Activated CD4-positive, alpha-beta T cell treated with anti-CD3 and anti-CD28 coated beads, Interleukin-2, amount 50 U/mL, for 4 hours (primary cell): ENCODE results near the gene DNAI4.
"Not testable (repeated sequence)": the region's sequence is repeated elsewhere in the genome, so short reads cannot be mapped to it uniquely, and the experiment has no call there.

Experiments
- DNase-seq, 2 experiments: peaks; one replicate each; pipeline ENCODE4 v3.0.0-alpha.2; 2020

The DNAI4 gene

DNA sequence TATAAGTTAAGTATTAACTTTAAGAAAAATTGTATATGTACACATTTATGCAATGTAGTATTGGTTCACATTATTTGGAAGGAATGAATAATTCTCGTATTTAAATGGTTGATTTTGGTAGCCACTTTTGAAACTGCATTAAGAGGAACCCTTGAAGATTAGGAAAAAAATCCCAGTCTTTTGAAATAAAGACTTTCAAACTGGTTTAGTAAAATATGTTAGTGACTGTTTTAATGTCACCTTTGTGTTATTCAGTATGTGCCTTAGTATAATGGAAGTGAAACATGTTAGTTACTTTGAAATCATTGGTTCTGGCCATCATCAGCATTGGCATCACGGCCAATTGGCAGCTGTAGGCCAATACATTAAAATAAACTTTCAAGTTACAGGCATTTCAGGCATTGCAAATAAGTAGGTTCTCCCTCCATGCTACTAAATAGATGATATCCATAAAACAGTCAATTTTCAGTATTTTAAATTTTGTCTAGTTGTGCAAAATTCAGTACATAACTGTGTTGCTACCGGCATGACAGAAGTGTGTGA lies 4.6 kb upstream of the DNAI4 start:
- DNase-seq, result no peak

- DNase-seq, result no peak
These were observed 2.9 kb upstream of the DNAI4 start for GRCh38 chr1:66927528-66927927.

DNA sequence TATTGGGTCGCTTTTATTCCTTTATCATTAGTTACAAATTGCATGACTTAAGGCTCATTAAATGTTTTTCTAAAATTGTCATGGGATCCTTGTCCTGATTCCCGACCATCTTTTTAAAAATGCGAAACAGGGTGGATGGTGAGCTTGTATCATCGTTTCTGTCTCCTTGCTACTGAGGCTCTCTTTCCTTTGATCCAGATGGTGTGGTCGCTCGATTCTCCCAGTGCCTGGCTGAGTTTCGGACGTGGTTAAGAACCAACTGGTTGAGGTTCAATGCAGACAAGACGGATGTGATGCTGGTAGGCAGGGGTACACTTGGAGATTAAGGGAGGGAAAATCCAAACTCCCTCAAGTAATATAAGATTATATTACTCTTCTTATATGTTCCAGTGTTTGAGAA lies 1.3 kb upstream of the DNAI4 start:
- no peak for DNase-seq

GRCh38 chr1:66925558-66925910 lies 878 bp upstream of the DNAI4 start:
- no peak for DNase-seq

DNA sequence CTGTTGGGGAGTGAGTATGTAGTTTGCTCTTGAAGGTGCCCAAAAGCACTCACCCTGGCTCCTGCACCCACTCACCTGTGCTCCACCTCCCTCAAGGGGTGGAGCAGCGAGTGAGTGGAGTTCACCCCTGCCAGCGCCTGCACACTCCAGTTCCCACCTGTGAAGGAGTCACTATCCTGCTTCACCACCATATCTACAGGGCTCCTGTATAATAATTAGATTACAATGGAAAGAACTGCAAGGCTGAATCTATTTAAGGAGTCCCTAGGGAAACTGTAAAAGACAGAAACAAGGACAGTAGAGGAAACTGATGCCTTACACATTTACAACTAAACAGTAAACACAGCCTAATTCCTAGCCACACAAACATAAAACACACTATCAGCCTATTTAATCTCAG lies 4.1 kb downstream of the DNAI4 start:
- no peak for DNase-seq

- no peak for DNase-seq
These were observed 4.8 kb downstream of the DNAI4 start for GRCh38 chr1:66919828-66920227.

GRCh38 chr1:66919063-66919462 lies 5.6 kb downstream of the DNAI4 start:
- DNase-seq, result no peak

- no peak for DNase-seq
These were observed 7.2 kb downstream of the DNAI4 start for GRCh38 chr1:66917476-66917875.

DNA sequence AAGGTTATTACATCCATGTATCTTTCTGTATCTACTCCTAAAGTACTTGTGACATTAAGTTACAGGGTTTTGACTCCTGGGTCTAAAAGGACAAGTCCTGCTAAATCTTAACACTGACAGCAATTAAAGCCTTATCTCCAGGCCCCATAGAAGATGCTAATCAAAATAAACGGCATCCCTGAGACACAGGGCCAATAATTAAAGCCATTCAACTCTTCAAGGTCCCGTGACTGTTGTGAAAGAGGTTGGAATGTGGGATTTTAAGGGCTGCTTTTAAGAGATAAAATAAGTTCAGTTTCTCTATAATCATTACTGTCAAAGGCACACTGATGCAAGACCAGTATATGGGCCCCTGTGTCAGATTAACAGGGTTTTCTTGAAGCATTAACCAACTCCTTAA lies 8.3 kb downstream of the DNAI4 start:
- DNase-seq, result no peak

GRCh38 chr1:66915203-66915602 lies 9.5 kb downstream of the DNAI4 start:
- not testable (repeated sequence) for DNase-seq

- DNase-seq, result no peak
These were observed 30.9 kb downstream of the DNAI4 start for GRCh38 chr1:66893712-66894111.

GRCh38 chr1:66890621-66891020 lies 34.0 kb downstream of the DNAI4 start:
- DNase-seq, result no peak

- no peak for DNase-seq
These were observed 35.6 kb downstream of the DNAI4 start for GRCh38 chr1:66889030-66889429.

DNA sequence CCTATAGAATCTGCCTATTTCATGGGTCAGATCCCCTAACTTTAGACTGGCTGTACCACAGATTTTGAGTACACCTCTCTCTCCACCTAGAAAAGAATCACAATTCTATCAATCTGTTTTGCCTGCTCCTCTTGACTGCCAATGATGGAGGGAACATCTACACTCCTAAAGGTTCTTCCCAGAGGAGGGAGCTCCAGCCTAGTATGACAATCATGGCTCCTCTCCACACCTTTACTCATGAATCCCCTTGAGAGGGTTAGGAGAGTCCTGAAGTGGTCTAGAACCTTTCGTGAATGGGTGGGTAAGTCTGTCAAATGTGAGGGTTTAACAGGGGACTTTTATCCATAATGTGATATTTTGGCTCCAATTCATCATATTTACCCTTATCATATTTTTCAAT lies 48.0 kb downstream of the DNAI4 start:
- DNase-seq, result no peak

DNA sequence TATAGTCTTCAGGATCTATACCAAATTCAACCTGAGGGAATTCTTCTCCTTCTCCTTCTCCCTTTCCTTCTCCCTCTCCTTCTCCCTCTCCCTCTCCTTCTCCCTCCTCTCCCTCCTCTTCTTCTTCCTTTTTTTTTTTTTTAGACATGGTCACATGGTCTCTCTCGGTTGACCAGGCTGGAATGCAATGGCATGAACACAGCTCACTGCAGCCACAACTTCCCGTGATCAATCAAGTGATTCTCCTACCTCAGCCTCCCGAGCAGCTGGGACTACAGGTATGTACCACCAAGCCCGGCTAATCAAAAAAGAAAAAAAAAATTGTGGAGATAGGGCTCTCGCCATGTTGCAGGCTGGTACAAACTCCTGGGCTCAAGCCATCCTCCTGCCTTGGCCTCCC lies 51.5 kb downstream of the DNAI4 start:
- no peak for DNase-seq

DNA sequence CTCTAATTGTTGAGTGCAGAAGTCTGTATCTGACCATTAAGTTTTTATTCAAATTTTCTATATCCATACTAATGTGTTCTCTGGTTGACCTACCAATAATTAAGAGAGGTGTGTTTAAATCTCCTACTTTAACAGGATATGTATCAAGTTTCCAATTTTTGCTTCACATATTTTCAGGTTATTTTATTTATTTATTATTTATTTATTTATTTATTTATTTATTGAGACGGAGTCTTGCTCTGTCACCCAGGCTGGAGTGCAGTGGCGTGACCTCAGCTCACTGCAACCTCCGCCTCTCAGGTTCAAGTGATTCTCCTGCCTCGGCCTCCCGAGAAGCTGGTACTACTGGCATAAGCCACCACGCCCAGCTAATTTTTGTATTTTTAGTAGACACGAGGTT lies 52.6 kb downstream of the DNAI4 start:
- not testable (repeated sequence) for DNase-seq

DNA sequence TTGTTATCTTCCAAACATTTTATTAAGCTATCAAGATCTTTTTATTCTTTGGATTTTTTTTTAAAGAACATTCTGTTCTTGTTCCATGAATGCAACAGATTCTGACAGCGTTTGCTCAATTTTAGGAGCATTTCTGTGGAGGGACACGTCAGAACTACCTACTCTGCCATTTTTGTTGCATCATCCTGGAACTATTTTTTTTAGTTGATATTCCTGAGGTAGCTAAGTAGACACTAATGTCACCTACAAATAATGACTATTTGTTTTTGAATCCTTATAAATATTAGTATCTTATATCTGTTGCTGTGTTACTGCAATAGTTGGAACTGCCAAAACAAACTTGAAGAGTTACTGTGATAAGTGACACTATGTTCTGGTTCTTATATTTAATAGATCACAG lies 57.2 kb downstream of the DNAI4 start:
- DNase-seq, result no peak

DNA sequence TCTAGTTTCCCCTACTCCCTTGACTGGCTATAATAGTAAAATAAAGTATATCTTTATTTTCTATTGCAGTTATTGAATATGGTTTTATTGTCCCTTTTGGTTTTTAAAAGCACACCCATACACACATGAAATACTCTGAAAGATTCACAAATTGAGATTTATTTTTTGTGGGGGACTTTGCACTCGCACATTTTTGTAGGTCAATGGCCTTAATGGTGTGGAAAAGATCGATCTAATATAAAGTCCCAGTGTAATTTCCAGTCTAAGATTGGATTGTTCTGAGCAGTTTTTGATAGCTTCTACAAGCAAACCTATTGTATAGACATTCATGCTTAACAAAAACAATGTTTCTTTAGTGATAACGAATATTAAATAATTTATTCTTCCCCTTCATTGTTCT lies 64.1 kb downstream of the DNAI4 start:
- no peak for DNase-seq

DNA sequence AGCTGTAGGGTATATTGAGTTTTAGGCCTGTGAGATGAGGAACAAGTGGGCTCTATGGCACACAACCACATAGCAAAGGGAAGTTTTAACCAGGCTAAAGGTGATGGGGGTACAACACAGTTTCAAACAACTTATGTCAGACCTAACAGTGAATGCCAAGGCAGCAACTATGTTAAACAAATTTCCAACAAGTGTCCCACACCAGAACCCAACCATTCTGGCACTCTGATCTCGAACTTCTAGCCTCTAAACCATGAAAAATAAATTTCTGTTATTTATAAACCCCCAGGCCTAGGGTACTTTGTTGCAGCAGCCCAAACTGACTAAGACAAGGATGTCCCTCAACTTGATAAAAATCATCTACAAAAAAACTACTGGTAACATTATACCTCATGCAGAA lies 71.3 kb downstream of the DNAI4 start:
- DNase-seq, result no peak

DNA sequence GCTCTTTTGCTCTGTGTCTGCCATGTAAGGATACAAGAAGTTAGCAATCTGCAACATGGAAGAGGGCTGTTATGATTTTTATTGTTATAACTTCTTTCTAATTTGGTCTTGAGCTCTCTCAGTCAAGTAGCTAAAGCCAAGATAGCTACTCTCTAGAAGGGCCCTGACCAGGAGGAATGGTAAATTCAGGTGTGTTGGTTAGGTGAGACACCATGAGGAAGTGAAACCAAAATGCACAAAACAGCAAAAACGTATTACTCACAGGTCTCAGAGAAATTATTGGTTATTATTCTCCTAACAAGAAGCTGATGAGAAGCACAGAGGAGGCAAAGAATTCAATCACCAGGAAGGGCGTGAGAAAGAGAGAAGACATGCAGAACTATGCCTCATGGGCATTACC lies 71.8 kb downstream of the DNAI4 start:
- DNase-seq, result no peak

- DNase-seq, result no peak
These were observed 73.7 kb downstream of the DNAI4 start for GRCh38 chr1:66850989-66851388.

DNA sequence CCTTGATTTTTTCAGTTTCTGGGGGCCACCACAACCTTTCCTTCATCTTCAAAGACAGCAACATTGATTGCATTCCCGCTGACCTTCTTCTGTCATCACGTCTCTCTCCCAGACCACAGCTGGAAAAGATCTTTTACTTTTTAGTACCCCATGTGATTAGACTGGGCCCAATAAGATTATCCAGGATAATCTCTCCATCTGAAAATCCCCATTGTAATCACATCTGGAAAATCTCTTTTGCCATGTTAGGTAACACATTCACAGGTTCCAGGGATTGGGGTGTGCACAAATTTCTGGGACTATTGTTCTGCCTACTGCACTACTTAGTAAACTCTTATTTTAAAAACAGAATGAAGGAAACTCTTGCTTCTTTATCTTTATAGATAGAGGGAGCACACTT lies 76.5 kb downstream of the DNAI4 start:
- no peak for DNase-seq

- no peak for DNase-seq
These were observed 83.7 kb downstream of the DNAI4 start for GRCh38 chr1:66840929-66841328.

DNA sequence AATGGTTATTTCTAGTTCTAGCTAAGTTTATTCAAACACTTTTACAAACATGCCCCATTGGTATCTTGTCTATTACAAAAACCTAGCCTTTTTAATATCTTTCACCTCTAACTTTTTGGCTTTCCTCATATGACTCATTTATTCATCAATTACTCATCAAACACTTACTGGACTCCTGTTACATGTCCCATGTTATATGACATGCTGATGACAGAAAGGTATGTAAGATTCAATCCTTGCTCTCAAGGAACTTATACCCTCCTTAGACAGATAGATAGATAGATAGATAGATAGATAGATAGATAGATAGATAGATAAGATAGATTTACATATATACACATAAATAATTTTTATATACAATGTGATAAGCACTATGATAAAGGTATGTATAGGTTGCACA lies 89.7 kb downstream of the DNAI4 start:
- DNase-seq, result no peak

GRCh38 chr1:66833112-66833511 lies 91.5 kb downstream of the DNAI4 start:
- DNase-seq, result no peak
